Activated effector memory CD4-positive, alpha-beta T cell treated with anti-CD3 and anti-CD28 coated beads, Interleukin-2, amount 50 U/mL, for 16 hours (primary cell): ENCODE results near the gene LNX2.

Experiments used
- DNase-seq: peaks from one replicate; pipeline ENCODE4 v3.0.0-alpha.2; 2020

LNX2 gene

GRCh38 chr13:27605099-27605498 is 15.2 kb downstream of the LNX2 start:
- no peak for DNase-seq

- no peak for DNase-seq
Observed at GRCh38 chr13:27601803-27602202, 18.5 kb downstream of the LNX2 start.

- DNase-seq: no peak
Observed at GRCh38 chr13:27601208-27601607, 19.1 kb downstream of the LNX2 start.

DNA sequence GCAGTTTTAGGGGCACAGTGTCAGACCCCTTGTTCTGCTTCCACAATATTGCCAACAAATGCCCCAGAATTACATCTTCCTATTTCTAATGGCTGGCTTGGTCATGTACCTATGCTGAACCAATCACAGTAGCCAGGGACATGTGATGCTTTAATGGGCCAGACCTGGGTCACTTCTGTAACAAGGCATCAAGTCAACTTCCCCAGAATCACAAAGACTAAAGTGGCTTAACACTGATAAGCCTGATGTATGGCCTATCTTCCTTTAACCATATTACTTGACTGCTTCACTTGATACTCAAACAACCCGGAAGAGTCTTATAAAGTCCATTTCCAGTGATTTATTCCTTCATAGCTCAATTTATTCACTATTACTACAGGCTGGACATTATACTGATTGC is 19.6 kb downstream of the LNX2 start:
- no peak for DNase-seq

GRCh38 chr13:27599845-27600553 is 20.3 kb downstream of the LNX2 start:
- DNase-seq: no peak

DNA sequence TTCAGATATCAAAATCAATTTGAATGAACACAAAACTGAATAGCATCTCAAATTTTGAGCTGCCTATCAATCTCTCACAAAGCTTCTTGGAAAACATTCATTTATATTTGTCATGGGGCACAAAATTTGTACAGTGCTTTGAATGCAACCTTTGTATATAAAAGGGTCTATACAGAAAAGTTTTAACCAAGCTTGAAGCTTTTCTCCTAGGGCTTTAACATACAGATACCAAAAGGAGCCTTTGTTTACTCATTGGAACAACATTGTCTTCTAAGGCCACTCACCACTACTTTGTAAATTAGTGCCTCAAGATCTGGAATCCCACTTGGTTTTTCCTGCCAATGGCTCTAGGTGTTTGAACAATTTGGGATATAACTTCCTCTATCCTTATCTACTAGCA is 21.2 kb downstream of the LNX2 start:
- no peak for DNase-seq

DNA sequence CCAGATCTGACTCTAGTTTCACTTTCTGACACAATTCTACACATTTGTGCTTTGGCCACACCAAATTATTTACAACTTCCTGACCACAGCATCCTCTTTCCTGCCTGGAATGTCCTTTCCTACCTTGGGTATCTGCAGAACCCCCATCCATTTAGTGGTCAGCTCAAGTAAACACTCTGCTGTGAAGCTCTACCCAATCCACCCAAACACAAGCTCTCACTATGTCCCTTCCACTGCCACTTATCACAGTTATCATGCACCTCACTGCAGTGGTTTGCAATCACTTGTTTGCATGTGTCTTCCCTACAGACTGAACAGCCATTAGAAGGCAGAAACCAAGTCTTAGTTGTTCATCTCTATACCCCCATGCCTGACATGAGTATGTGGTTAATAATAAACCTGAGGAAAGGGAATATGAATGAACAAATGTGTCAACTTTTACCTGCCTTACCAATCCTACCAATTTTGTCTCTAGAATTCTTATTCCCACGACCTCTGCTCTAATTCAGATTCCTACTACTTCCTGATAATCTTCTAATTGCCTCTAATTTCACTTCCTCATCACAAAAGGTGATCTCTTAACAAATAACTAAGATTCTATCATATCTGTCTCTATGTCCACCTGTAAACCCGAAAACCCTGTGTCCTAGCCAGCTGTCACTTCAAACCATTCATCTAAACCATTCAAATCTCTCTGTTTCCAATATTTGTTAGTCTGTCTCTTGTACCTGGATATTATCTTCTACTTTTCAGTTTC is 25.1 kb downstream of the LNX2 start:
- no peak for DNase-seq

GRCh38 chr13:27593267-27593666 is 27.1 kb downstream of the LNX2 start:
- no peak for DNase-seq

DNA sequence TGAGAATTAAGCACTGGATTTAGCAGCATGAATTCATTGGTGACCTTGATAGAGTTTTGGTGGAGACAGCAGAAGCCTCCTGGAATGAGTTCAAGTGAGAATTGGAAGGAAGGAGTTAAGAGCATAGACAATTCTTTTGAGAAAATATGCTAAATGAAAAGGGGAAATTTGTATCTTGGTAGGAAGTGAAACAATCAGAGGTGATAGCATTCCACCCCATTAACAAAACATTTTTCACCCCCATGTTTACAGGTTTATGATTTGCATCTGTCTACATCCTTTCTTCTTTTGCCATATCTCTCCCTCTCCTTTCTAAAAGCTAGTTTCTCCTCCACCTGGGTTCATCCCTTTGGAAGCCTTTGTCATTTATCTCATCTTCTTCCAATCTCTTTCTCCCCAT is 27.5 kb downstream of the LNX2 start:
- DNase-seq: no peak

GRCh38 chr13:27588405-27588804 is 31.9 kb downstream of the LNX2 start:
- DNase-seq: no peak

- no peak for DNase-seq
Observed at GRCh38 chr13:27587095-27587746, 33.1 kb downstream of the LNX2 start.

DNA sequence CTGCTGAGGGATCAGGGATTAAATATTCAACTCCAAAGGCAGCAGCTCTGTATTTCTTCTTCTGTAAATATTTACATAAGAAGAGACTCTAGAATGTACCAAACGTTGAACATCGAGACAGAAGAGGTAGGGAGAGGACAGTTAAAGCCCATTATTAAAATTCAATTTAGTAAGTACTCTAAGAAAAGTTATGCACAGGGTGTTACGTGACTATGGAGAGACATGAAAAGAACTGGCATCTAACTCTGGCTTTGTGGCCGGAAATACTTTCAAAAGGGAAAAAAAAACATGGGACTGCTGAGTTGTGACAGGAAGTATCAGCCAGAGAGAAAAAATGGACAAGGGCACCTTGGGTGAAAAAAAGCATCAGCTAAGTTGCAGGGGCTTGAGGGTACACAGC is 36.7 kb downstream of the LNX2 start:
- no peak for DNase-seq

DNA sequence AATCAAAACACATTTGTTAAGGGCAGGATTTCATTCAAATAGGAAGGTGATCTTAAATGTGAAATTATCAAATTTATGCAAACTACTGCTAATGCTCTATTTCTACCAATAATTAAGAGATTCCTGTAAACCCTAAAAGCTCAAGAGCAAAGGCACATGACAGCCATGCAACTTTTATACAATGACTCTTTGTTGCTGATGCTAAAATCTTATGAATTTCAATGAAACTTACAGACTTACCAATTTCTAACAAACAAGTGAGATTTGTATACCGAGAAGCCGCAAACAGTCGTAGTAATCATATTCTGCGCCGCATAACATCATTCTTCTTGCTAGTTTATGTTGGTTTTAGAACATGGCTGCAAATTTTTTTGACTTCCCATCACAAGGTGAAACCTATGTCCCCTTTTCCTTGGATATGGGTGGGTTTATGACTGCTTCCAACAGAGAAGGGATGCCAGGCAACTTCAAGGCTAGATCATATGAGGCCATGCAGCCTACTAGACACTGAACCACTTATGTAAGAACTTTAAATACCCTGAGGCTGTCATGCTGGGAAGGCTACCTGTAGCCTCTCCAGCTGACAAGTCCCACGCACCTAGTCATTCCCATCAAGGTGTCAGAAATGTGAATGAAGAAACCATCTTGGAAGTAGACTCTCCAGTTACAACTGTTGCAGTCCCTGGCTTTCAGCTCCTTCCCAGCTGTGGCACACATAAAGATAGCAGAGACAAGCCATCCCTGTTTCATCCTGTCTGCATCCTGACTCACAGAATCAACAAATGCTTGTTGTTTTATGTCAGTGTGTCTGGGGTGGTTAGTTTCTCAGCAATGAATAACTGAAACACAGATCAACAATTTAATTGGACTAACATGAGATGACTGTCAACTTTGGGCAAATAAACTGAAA is 42.0 kb downstream of the LNX2 start:
- DNase-seq: no peak

DNA sequence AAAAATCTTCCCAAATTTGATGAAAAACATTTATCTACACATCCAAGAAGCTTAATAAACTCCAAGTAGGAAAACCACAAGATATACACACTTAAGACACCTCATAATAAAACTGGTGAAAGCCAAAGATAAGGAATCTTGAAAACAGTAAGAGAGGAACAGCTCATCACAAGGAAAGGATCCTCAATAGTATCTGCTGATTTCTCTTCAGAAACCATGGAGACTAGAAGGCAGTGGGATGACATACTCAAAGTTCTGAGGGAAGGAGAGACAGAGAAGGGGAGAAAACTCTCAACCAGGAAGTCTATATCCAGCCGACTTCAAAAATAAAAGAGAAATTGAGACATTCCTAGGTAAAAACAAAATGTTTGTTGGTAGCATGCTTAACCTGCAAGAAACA is 45.7 kb downstream of the LNX2 start:
- DNase-seq: no peak

- DNase-seq: no peak
Observed at GRCh38 chr13:27573265-27573664, 47.1 kb downstream of the LNX2 start.

- DNase-seq: no peak
Observed at GRCh38 chr13:27572234-27572901, 48.0 kb downstream of the LNX2 start.

GRCh38 chr13:27570906-27571305 is 49.4 kb downstream of the LNX2 start:
- no peak for DNase-seq

GRCh38 chr13:27569405-27569804 is 50.9 kb downstream of the LNX2 start:
- DNase-seq: no peak

- DNase-seq: no peak
Observed at GRCh38 chr13:27565818-27566217, 54.5 kb downstream of the LNX2 start.

- DNase-seq: no peak
Observed at GRCh38 chr13:27562457-27562856, 57.9 kb downstream of the LNX2 start.

DNA sequence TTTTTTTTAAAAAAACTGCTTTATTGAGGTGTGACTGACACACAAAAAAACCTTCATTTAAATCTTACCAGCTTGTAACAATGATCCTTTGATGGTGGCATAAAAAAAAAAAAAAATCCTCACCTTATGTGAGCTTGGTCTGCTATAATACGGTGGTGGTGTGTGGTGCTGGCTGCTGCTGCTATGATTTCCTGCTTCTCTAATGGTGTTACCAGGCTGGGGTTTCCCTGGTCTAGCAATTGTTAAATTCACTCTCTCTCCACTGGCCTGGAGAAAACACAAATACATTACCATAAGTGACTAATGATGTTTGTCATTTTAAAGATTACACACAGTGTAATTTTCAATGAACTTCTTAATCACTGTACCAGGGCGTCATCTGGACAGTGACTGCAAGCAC is 60.6 kb downstream of the LNX2 start:
- DNase-seq: no peak

- DNase-seq: no peak
Observed at GRCh38 chr13:27556109-27556508, 64.2 kb downstream of the LNX2 start.

GRCh38 chr13:27551562-27551961 is 68.8 kb downstream of the LNX2 start:
- DNase-seq: no peak
